Smooth muscle cell (in vitro differentiated cells): ENCODE data around the gene ZSCAN9. TPM values are rescaled to one million over a fixed set of nuclear protein-coding genes. Genes with fewer than 3 reads are reported as not detected.

ENCODE experiments used
- DNase-seq: peaks from one replicate; lab custom pipeline; 2025; ENCODE audit not compliant: unreplicated experiment; lab: John Stamatoyannopoulos, UW
- H2AFZ ChIP-seq: fragments of 200-600 bp; sonication (generic); 2 replicates; pipeline ENCODE4 v1.6.0; 2016; ENCODE audit warnings: antibody characterized with exemption, low read depth, mild to moderate bottlenecking
- H3F3A ChIP-seq: fragments of 200-600 bp; sonication (generic); 2 replicates; pipeline ENCODE4 v1.6.0; 2017; ENCODE audit warnings: antibody characterized with exemption, low read depth
- H3K27ac ChIP-seq: fragments of 200-600 bp; sonication (generic); 2 replicates; pipeline ENCODE4 v1.5.1; 2016; ENCODE audit warnings: low read depth, mild to moderate bottlenecking
- H3K27me3 ChIP-seq: fragments of 200-600 bp; sonication (generic); 2 replicates; pipeline ENCODE4 v1.6.1; 2016; ENCODE audit warnings: low read depth, mild to moderate bottlenecking
- H3K36me3 ChIP-seq: fragments of 200-600 bp; sonication (generic); 2 replicates; pipeline ENCODE4 v1.5.1; 2016; ENCODE audit warnings: low read depth
- H3K4me1 ChIP-seq: fragments of 200-600 bp; sonication (generic); 2 replicates; pipeline ENCODE4 v1.5.1; 2016; ENCODE audit warnings: low read depth
- H3K4me2 ChIP-seq: fragments of 200-600 bp; sonication (generic); 2 replicates; pipeline ENCODE4 v1.6.0; 2016; ENCODE audit warnings: mild to moderate bottlenecking
- H3K4me3 ChIP-seq: fragments of 200-600 bp; sonication (generic); 2 replicates; pipeline ENCODE4 v1.5.1; 2016; ENCODE audit warnings: mild to moderate bottlenecking
- H3K79me2 ChIP-seq: fragments of 200-600 bp; sonication (generic); 2 replicates; pipeline ENCODE4 v1.6.0; 2016; ENCODE audit warnings: low read depth, mild to moderate bottlenecking
- H3K9ac ChIP-seq: fragments of 200-600 bp; sonication (generic); 2 replicates; pipeline ENCODE4 v1.6.0; 2016; ENCODE audit warnings: low read depth
- H3K9me3 ChIP-seq: fragments of 200-600 bp; sonication (generic); replicated peaks from 2 replicates; pipeline ENCODE4 v1.5.1; 2016; ENCODE audit warnings: low read depth
- H4K20me1 ChIP-seq: fragments of 200-600 bp; sonication (generic); 2 replicates; pipeline ENCODE4 v1.6.0; 2016; ENCODE audit warnings: low read depth
- WGBS: methylation state at CpG from one replicate; pipeline ENCODE4 v1.1.7; 2016; ENCODE audit warnings: low lambda C conversion rate; 5-methylcytosine and 5-hydroxymethylcytosine counted together
- polyA plus RNA-seq: library from polyadenylated mRNA; unstranded; fragments of >200 nt; fragmentation: Nextera tagmentation; extraction: Ambion mirVana; gene quantifications from 2 replicates; pipeline ENCODE4 v1.2.1, GENCODE V29; 2016
- total RNA-seq: library from RNA; depleted of rRNA; stranded (reverse); fragments of >200 nt; gene quantifications from 2 replicates; pipeline ENCODE4 v1.2.3, GENCODE V29; 2014
- TF ChIP-seq, protein P1 (sequence below): fragments of 200-600 bp; sonication (generic); IDR thresholded peaks from 2 replicates; pipeline ENCODE4 v1.5.1; 2017; ENCODE audit warnings: borderline replicate concordance, mild to moderate bottlenecking, antibody characterized with exemption; ENCODE audit not compliant: insufficient read depth, poor library complexity, severe bottlenecking

The ZSCAN9 gene
- total and polyA plus RNA-seq, 2 experiments from 2014 or later: 7.3 to 18.3 TPM

DNA sequence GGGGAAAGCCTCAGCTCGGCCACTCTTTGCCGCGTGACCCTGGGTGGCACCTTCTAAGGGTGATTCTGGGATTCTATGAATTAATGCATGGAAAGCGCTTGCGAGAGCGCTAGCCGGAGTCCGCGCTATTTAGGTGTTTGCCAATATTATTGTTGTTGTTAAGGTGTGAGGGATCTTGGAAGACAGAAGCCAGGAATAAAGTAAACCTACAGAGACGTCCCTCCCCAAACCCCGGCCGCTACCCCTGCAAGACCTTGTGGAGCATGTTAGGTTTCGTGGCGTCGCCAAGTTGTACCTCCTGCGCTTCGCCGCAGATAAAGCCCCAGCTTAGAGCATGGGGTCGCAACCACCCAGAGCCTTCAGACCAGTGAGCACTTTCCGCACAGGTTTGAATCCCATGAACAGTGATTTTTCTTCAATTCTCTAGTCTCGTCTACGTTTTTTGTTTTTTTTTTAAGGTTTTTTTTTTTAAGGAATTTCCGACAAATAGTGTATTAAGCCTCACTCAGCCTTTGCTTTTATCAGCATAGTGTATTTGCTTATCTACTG is 16.9 kb upstream of the ZSCAN9 start:
- H3F3A ChIP-seq: no peaks in the 10 kb centered on the region
- H3K36me3 ChIP-seq: no peaks in the 10 kb centered on the region
- TF ChIP-seq, protein P1, sequence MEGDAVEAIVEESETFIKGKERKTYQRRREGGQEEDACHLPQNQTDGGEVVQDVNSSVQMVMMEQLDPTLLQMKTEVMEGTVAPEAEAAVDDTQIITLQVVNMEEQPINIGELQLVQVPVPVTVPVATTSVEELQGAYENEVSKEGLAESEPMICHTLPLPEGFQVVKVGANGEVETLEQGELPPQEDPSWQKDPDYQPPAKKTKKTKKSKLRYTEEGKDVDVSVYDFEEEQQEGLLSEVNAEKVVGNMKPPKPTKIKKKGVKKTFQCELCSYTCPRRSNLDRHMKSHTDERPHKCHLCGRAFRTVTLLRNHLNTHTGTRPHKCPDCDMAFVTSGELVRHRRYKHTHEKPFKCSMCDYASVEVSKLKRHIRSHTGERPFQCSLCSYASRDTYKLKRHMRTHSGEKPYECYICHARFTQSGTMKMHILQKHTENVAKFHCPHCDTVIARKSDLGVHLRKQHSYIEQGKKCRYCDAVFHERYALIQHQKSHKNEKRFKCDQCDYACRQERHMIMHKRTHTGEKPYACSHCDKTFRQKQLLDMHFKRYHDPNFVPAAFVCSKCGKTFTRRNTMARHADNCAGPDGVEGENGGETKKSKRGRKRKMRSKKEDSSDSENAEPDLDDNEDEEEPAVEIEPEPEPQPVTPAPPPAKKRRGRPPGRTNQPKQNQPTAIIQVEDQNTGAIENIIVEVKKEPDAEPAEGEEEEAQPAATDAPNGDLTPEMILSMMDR: no peak
- H3K9ac ChIP-seq: no peak overlapping the region
- H3K9me3 ChIP-seq: peaks cover 1% of the 10 kb centered on the region
- peak overlapping the region; percentile 94 for H3K4me2 ChIP-seq
- H3K79me2 ChIP-seq: no peaks in the 10 kb centered on the region
- peak overlapping the region; percentile 89 for H2AFZ ChIP-seq
- no peak overlapping the region for H3K27ac ChIP-seq
- no peak for DNase-seq
- peaks cover 14% of the 10 kb centered on the region for H3K4me1 ChIP-seq
- WGBS: 4% methylated on average over 23 of the region's 23 CpGs
- peaks cover 86% of the 10 kb centered on the region for H3K27me3 ChIP-seq
- H4K20me1 ChIP-seq: no peaks in the 10 kb centered on the region
- peak overlapping the region; percentile 54 for H3K4me3 ChIP-seq

DNA sequence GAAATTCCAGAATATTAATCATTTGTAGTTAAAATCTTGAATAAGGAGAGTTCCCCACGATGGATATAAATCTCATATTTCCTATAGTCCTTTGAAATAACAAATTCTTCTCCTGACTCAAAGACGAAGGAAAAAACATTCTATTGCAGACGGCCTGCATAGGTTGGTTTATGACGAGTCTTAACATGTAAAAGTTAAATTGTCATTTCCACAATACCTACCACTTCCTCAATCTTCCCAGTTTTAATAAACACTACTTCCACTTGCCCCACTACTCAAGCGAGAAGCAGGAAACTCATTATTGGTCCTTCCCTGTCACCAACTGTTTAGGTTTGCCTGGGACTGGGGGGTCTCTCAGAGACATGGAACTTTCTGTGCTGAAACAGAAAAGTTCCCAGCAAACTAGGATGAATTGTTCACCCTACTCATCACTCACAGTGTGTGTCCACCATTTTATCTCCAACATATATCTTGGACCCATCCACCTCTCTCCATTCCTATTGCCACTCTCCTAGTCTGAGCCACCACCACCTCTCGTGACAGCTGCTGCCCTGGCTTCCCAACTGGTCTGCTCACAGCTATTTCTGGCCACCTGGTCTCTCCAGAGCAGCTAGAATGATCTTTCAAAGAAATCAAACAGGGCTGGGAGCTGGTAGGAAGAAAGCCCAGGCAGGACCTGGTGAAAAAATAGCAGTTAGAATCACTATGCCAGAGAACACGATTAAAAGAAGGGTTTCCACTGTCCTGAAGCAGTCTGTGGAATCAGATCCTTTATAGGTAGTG is 15.1 kb upstream of the ZSCAN9 start:
- H3K27ac ChIP-seq: no peak overlapping the region
- no peaks in the 10 kb centered on the region for H3K9me3 ChIP-seq
- peaks cover 99% of the 10 kb centered on the region for H3K27me3 ChIP-seq
- H3K4me3 ChIP-seq: no peak overlapping the region
- H3K9ac ChIP-seq: no peak overlapping the region
- H4K20me1 ChIP-seq: no peaks in the 10 kb centered on the region
- no peaks in the 10 kb centered on the region for H3F3A ChIP-seq
- peaks cover 15% of the 10 kb centered on the region for H3K4me1 ChIP-seq
- H2AFZ ChIP-seq: no peak overlapping the region
- H3K36me3 ChIP-seq: no peaks in the 10 kb centered on the region
- DNase-seq: no peak
- 76% methylated on average over 7 of the region's 7 CpGs for WGBS
- no peak overlapping the region for H3K4me2 ChIP-seq
- H3K79me2 ChIP-seq: no peaks in the 10 kb centered on the region
- TF ChIP-seq, protein P1: no peak

DNA sequence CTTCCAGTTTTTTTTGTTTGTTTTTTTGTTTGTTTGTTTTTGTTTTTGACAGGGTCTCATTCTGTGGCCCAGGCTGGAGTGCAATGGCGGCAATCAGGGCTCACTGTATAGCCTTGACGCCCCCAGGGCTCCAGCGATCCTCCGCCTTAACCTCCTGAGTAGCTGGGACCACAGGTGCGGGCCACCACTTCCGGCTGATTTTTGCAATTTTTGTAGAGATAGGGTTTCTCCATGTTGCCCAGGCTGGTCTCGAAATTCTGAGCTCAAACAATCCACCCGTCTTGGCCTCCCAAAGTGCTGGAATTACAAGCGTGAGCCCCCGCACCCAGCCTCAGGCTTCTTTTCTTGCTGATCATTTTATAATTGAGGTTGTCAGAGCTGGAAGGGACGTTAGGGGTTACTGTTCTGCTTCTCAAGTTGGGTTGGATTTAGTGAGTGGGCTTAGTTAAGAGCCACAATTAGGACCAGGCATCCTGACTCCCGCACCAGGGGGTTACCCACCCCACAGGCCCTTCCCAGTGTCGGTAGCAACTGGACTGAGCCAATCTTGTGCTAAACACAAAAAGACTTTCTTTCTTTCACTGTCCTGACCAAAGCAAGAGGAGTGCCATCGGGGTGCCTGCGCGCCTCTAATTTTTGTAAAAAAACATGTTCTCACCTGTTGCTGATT is 13.1 kb upstream of the ZSCAN9 start:
- Histone ChIP-seq H3K9ac (no peak overlapping the region), H3F3A (no peaks in the 10 kb centered on the region), H3K27ac (no peak overlapping the region), H3K27me3 (peaks cover 92% of the 10 kb centered on the region), H3K4me2 (peak overlapping the region; percentile 82), H4K20me1 (no peaks in the 10 kb centered on the region), H3K79me2 (no peaks in the 10 kb centered on the region), H3K9me3 (no peaks in the 10 kb centered on the region), H3K4me3 (peak overlapping the region; percentile 49), H2AFZ (peak overlapping the region; percentile 39), H3K36me3 (no peaks in the 10 kb centered on the region), H3K4me1 (peaks cover 12% of the 10 kb centered on the region)
- 13% methylated on average over 16 of the region's 16 CpGs for WGBS
- TF ChIP-seq, protein P1: no peak
- no peak for DNase-seq
